Measurements from ENCODE around the gene COPS9.

DNA sequence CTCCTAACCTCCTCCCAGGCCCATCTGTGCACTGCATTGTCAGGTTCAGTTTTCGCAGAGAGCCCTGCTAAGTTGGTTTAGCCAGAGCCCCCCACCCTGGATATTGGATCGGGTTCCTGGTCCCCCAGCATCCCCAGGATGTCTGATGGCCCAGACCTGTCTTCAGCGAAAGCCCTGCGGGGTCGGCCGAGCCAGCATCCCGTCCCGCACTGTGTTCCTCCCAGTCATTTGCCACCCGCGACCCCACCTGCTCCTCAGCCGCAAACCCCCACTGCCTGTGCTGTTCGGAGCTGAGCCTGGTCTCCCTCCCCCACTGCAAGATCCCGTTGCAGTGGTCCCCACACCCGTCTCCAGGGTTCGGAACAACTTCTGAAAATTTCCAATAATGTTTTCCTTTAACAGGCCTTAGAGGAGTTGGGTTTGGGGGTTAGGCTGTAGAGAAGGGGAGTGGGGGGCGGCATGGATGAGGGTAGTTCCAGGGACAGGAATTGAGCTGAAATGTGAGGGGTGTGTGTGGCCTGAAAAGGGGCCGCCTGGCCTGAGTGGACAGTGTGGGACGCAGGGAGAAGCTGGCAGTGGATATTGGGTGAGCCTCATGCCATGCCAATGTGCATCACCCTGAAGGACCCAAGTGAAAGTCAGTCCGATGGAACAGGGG lies 1.6 kb upstream of the COPS9 start:
- TF ChIP-seq, protein P1, sequence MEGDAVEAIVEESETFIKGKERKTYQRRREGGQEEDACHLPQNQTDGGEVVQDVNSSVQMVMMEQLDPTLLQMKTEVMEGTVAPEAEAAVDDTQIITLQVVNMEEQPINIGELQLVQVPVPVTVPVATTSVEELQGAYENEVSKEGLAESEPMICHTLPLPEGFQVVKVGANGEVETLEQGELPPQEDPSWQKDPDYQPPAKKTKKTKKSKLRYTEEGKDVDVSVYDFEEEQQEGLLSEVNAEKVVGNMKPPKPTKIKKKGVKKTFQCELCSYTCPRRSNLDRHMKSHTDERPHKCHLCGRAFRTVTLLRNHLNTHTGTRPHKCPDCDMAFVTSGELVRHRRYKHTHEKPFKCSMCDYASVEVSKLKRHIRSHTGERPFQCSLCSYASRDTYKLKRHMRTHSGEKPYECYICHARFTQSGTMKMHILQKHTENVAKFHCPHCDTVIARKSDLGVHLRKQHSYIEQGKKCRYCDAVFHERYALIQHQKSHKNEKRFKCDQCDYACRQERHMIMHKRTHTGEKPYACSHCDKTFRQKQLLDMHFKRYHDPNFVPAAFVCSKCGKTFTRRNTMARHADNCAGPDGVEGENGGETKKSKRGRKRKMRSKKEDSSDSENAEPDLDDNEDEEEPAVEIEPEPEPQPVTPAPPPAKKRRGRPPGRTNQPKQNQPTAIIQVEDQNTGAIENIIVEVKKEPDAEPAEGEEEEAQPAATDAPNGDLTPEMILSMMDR (conservative IDR thresholded peaks at IDR 0.05), result no peak
- no peak for TF ChIP-seq ZFX (IDR thresholded peaks at IDR 0.05)

All from C4-2B (cell line).